Left ventricle myocardium inferior (tissue), 1 donor: ENCODE results near the gene STON2. TPM values are rescaled to one million over a fixed set of nuclear protein-coding genes. Genes with fewer than 3 reads are reported as not detected.

ENCODE experiments used
- DNase-seq: peaks from one replicate; pipeline ENCODE4 v3.0.0-alpha.2; 2020
- H3K27ac ChIP-seq: fragments of 200-600 bp; replicated peaks from 2 replicates; pipeline ENCODE4 v1.8.0; 2021
- H3K27me3 ChIP-seq: fragments of 200-600 bp; 2 replicates; pipeline ENCODE4 v1.8.0; 2021; ENCODE audit warnings: low read depth
- H3K36me3 ChIP-seq: fragments of 200-600 bp; 2 replicates; pipeline ENCODE4 v1.8.0; 2021
- H3K4me1 ChIP-seq: fragments of 200-600 bp; 2 replicates; pipeline ENCODE4 v1.8.0; 2021
- H3K4me3 ChIP-seq: fragments of 200-600 bp; 2 replicates; pipeline ENCODE4 v1.8.0; 2021; ENCODE audit warnings: mild to moderate bottlenecking, moderate library complexity
- H3K9me3 ChIP-seq: fragments of 200-600 bp; replicated peaks from 2 replicates; pipeline ENCODE4 v1.8.0; 2021
- CTCF ChIP-seq: fragments of 200-600 bp; IDR thresholded peaks from 2 replicates; pipeline ENCODE4 v1.8.0; 2021; ENCODE audit warnings: antibody characterized with exemption, mild to moderate bottlenecking, borderline replicate concordance
- intact Hi-C: fragments of 100-400 bp; cut with micrococcal nuclease; formaldehyde crosslinking; loops from one replicate; pipeline ENCODE4 v1.11.0; 2022
- total RNA-seq: library from RNA; stranded (reverse); fragmentation: NEBNext Ultra II Directional; extraction: Animal tissue kit (Norgen Biotek cat#: 25700); gene quantifications from one replicate; pipeline ENCODE4 v1.2.1, GENCODE V29; 2021
- donor health status: DM: no; HTN: yes; CAD: no; lungs with severe emphysema.

The STON2 gene
- total RNA-seq, 1 donor from 2014 or later = 8.3 TPM

- intact Hi-C loops = no loop called here
- H3K4me3 ChIP-seq = no peak overlapping the region
- no peaks in the 10 kb centered on the region for H3K27me3 ChIP-seq
- peaks cover 16% of the 10 kb centered on the region for H3K9me3 ChIP-seq
- H3K36me3 ChIP-seq = no peaks in the 10 kb centered on the region
- peaks cover 2% of the 10 kb centered on the region for H3K4me1 ChIP-seq
- DNase-seq = no peak
- no peak for TF ChIP-seq CTCF
- H3K27ac ChIP-seq = no peak overlapping the region
These were observed 52.1 kb downstream of the STON2 start for GRCh38 chr14:81348061-81348460.

GRCh38 chr14:81345781-81346180, 54.3 kb downstream of the STON2 start:
- Histone ChIP-seq H3K9me3 (peaks cover 7% of the 10 kb centered on the region), H3K4me3 (no peak overlapping the region), H3K4me1 (peaks cover 14% of the 10 kb centered on the region), H3K27me3 (peaks cover 5% of the 10 kb centered on the region), H3K27ac (no peak overlapping the region), H3K36me3 (no peaks in the 10 kb centered on the region)
- TF ChIP-seq CTCF = no peak
- no peak for DNase-seq
- intact Hi-C loops = no loop called here

- H3K36me3 ChIP-seq = no peaks in the 10 kb centered on the region
- H3K4me1 ChIP-seq = peaks cover 14% of the 10 kb centered on the region
- TF ChIP-seq CTCF = no peak
- no peak for DNase-seq
- intact Hi-C loops = no loop called here
- H3K4me3 ChIP-seq = no peak overlapping the region
- no peak overlapping the region for H3K27ac ChIP-seq
- peaks cover 5% of the 10 kb centered on the region for H3K27me3 ChIP-seq
- H3K9me3 ChIP-seq = peaks cover 3% of the 10 kb centered on the region
These were observed 55.5 kb downstream of the STON2 start for GRCh38 chr14:81344481-81345160.

GRCh38 chr14:81343701-81344100, 56.4 kb downstream of the STON2 start:
- Histone ChIP-seq H3K4me1 (peaks cover 14% of the 10 kb centered on the region), H3K27ac (peak overlapping the region; percentile 67), H3K4me3 (no peak overlapping the region), H3K9me3 (no peaks in the 10 kb centered on the region), H3K36me3 (no peaks in the 10 kb centered on the region), H3K27me3 (peaks cover 5% of the 10 kb centered on the region)
- no peak for DNase-seq
- no peak for TF ChIP-seq CTCF
- intact Hi-C loops = no loop called here

- no peaks in the 10 kb centered on the region for H3K36me3 ChIP-seq
- DNase-seq = no peak
- intact Hi-C loops = no loop called here
- H3K27ac ChIP-seq = peak overlapping the region; percentile 67
- H3K4me3 ChIP-seq = no peak overlapping the region
- peaks cover 14% of the 10 kb centered on the region for H3K4me1 ChIP-seq
- TF ChIP-seq CTCF = no peak
- H3K9me3 ChIP-seq = no peaks in the 10 kb centered on the region
- H3K27me3 ChIP-seq = peaks cover 5% of the 10 kb centered on the region
These were observed 57.1 kb downstream of the STON2 start for GRCh38 chr14:81342850-81343580.
